GM21786 (cell line): Measurements from ENCODE around the gene PLPP4.

ENCODE experiments used
- ATAC-seq: cut with Tn5 transposase; IDR thresholded peaks from one replicate; pipeline ENCODE4 v1.9.1; 2021; ENCODE audit not compliant: unreplicated experiment

PLPP4 gene

GRCh38 chr10:120515741-120516140 is 58.7 kb downstream of the PLPP4 start:
- ATAC-seq = no peak

DNA sequence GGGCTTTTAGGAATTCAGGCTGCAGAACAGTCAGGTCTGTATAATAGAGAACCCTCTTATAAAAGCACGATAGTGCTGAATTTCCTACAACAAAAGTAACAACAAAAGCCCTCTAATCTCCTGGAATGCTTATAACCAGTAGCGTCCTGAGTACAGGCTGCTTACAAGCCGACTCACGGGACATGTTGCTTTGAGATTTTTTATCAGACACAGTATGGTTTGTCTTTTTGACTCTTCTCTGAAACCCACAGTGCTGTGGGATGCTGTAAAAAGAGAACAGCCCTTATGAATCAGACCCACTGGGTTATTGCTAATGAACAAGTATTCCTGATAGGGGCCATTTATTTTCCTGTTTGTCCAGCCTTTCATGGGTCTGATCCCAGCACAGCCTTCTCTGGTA is 59.4 kb downstream of the PLPP4 start:
- no peak for ATAC-seq

DNA sequence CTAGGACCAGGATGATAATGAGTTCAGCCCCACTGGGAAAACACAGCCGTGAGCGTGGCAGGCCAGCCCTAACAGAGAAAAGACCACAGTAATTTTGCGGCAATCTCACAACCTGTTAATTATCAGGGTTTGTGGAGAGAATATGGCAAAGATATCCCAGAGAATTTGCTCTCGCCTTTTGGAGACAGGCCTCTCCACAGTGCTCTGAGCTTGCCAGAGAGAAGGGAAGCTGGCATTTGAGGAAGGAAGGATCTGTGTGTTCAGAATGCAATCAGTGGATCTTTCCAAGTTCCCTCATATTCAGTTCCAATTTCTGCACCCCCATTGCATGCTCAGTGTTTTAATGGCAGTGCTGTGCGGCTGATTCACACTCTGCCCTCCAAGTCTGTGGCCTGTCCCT is 60.2 kb downstream of the PLPP4 start:
- no peak for ATAC-seq

DNA sequence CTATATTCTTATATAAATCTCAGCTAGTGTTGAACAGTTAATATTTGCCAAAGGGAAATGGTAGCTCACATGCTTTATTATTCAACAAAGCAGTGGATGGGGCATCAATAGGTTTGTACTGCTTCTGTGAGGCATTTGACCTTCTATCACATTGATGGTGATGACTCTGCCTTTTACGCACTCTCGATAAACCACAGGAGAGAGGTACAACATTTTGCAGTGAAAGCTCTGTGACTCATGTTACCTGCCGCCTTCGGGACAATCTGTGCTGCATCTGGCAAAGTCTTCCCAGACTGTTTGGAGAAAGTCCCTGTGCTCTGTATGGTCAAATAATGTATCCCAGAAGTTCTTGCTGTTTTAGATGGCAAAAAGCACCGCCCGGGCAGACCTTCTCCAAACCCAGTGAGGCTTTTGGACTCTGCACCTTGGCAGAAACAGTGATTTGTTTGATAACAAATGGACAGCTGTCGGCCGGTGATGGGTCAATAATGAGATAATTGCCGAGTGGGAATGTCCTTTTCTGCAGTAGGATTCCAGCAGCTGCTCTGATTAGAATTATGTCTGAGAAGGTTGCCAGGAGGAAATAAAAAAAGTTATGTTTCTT is 61.0 kb downstream of the PLPP4 start:
- ATAC-seq = no peak

- ATAC-seq = no peak
Measured at GRCh38 chr10:120521880-120522279, 64.9 kb downstream of the PLPP4 start.

- no peak for ATAC-seq
Measured at GRCh38 chr10:120527691-120528090, 70.7 kb downstream of the PLPP4 start.

DNA sequence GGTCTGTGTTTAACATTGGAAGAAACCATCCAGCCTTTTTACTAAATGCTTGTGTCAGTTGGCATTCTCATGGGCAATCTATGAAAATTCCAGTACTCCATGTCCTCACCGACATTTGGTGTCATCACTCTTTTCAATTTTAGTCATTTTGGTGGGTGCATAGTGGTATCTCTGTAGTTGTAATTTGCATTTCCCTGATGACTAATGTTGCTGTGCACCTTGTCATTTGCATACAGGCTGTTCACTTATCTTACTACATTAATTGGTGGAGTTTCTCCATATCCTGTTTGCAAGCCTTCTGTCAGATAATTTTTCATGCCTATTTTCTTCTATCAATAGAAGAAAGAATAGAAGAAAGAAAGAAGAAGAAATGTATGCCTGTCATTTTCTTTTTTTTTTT is 73.7 kb downstream of the PLPP4 start:
- ATAC-seq = no peak

GRCh38 chr10:120538091-120538490 is 81.1 kb downstream of the PLPP4 start:
- no peak for ATAC-seq

DNA sequence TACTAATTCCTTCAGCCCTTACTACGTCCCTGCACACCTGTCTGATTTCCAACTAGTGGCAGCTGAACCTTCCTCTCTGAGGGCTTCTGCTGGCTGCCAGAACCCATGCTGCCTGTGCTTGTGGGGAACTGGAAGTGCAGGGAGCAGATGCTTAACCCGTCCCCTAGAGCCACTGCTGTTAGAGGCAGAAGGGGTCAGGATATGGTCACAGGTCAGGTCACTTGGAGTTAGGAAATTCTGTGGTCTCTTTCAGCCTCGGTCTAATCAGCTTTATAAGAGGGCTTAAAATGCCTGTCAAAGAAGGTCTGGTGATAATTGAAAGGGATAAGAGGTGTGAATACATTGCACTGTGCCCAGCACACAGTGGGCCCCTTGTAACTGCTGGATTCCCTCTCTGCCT is 82.0 kb downstream of the PLPP4 start:
- no peak for ATAC-seq

DNA sequence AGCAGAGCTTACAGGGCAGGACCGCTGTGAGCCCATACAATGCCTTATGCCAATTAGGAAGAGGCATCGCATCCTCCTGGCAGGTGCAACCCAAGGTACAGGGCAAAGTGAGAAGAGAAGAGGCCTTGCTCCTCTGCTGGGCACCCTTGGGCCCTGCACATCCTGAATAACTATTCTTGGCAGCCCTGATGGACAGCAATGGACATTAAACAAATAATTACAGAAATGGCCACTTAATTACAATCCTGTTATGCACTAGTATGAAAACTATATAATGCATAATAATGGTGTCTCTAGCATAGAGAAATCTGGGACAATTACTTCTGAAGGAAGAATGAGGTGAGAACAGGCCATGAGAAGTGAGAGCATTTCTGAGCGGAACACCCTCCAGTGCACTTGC is 83.5 kb downstream of the PLPP4 start:
- no peak for ATAC-seq

DNA sequence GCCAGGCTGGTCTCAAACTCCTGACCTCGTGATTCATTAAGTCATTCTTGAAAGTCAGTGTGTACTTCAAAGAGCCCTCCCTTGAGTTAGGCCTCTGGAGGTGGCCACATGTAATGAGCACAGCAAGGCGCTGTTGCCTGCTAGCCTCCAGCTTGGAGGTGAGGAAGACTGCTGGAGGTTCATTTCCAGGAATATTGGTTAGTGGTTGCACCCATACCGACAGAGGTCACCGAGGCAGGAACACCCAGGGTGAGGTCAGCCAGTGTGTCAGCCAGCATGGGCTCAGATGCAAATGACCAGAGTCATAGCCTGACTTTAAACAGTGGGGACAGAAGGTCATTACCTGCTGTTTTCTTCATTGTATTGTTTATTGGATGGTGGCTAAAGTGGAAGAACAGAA is 85.0 kb downstream of the PLPP4 start:
- no peak for ATAC-seq

DNA sequence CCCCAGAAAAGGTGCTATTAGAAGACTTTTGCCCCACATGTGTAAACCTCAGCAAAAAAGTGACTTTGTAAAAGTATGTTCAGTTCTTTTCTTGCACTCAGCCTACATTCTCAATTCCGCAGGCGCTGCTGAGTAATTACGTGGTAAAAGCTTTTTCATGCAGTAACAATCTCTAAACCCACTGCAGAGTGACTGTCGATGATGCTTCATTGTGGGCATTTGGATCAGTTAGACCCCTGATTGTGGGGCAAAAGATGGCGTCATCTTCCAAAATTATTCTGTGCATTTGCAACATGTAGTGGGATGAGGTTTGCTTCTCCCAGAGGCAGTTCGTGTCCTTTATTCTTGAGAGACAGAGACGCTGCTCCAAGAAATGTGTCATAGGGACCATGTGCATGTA is 85.6 kb downstream of the PLPP4 start:
- ATAC-seq = no peak

- ATAC-seq = no peak
Measured at GRCh38 chr10:120543291-120543690, 86.3 kb downstream of the PLPP4 start.

DNA sequence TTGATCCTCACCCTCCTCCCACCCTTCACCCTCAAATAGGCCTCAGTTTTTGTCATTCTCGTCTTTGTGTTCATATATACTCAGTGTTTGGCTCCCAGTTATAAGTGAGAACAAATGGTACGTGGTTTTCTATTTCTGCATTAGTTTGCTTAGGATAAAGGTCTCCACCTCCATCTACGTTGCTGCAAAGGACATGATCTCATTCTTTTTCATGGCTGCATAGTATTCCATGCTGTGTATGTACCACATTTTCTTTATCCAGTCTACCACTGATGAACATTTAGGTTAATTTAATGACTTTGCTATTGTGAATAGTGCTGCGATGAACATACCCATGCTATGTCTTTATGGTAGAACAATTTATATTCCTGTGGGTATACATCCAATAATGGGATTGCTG is 91.2 kb downstream of the PLPP4 start:
- no peak for ATAC-seq

- ATAC-seq = no peak
Measured at GRCh38 chr10:120552262-120552661, 95.2 kb downstream of the PLPP4 start.

- no peak for ATAC-seq
Measured at GRCh38 chr10:120553911-120554310, 96.9 kb downstream of the PLPP4 start.

DNA sequence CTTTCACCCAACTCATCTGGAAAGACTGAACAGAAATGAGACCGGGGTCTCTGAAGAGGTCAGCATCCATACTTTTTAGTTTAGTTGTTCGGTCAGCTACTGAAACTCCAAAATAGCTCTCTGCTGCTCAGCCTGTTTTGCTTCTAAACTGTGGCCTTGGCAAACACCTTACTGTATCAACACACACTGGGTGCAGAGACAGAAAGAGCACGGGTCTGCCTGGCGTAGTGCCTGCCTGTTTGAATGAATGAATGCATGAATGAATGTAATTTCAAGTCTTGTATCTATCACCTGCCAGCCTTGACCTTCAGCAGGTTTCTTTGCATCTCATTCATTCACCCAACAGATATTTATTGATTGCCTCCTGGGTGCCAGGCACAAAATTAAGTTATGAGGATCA is 98.4 kb downstream of the PLPP4 start:
- ATAC-seq = no peak

GRCh38 chr10:120555842-120556532 is 99.0 kb downstream of the PLPP4 start:
- ATAC-seq = no peak

DNA sequence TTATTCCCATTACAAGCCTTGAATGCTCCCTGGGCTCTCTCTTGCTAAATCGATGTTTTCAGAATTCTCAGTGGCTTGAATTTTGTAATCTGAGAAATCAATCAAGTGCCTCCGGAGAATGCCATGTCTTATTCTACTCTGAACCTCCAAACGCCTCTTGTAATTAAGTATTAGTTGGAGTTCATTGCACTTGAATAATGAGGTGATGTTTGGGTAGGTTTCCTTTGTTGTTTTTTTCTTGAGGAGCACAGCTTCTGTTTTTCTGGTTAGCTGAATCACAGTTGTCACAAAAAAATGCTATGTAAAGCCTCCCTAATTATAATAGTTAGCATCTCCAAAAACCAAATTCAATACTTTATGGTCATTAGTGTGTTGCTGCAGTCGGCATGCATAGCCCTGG is 100.3 kb downstream of the PLPP4 start:
- ATAC-seq = no peak

- ATAC-seq = no peak
Measured at GRCh38 chr10:120559800-120560199, 102.8 kb downstream of the PLPP4 start.

DNA sequence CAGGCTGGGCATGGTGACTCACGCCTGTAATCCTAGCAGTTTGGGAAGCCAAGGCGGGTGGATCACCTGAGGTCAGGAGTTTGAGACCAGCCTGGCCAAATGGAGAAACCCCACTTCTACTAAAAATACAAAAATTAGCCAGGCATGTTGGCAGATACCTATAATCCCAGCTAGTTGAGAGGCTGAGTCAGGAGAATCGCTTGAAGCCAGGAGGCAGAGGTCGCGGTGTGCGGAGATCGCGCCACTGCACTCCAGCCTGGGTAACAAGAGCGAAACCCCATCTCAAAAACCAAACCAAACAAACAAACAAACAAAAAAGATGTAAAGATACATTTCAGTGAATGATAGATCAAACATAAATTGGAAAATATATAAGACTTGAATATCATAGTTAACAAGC is 105.9 kb downstream of the PLPP4 start:
- ATAC-seq = no peak

- no peak for ATAC-seq
Measured at GRCh38 chr10:120570418-120570817, 113.4 kb downstream of the PLPP4 start.

- ATAC-seq = no peak
Measured at GRCh38 chr10:120571266-120571665, 114.2 kb downstream of the PLPP4 start.
